ENCODE results near the gene WDR54.

- peak in 2 of 3 experiments; percentile 10 to 23 for TF ChIP-seq CTCF (optimal IDR thresholded peaks at IDR 0.05 in 1 of 3, IDR thresholded peaks at IDR 0.05 in 1 of 3, conservative IDR thresholded peaks at IDR 0.05 in 1 of 3; ENCODE audit: extremely low read depth in 1 of 3, insufficient read depth in 2 of 3, low read length in 3 of 3)
- TF ChIP-seq EZH2 (IDR thresholded peaks at IDR 0.05; ENCODE audit: low read length): no peak
Observed at GRCh38 chr2:74427551-74427950, 6.0 kb downstream of the WDR54 start.
